H9 (cell line): ENCODE data around the gene TNFAIP8L1. TPM values are rescaled to one million over a fixed set of nuclear protein-coding genes. Genes with fewer than 3 reads are reported as not detected.

ENCODE experiments used
- DNase-seq: peaks from one replicate; pipeline ENCODE4 v3.0.0-alpha.2; 2017
- H2AFZ ChIP-seq: one replicate; pipeline ENCODE4 v1.6.1; 2013; ENCODE audit warnings: mild to moderate bottlenecking, low read length, control low read depth, moderate library complexity
- H2AK5ac ChIP-seq: 2 replicates; pipeline ENCODE4 v1.6.1; 2013; ENCODE audit warnings: low read length, control low read depth, mixed read lengths; ENCODE audit not compliant: insufficient read length
- H2BK120ac ChIP-seq: one replicate; pipeline ENCODE4 v1.6.1; 2013; ENCODE audit warnings: low read depth, mild to moderate bottlenecking, low read length, control low read depth, inconsistent platforms; ENCODE audit not compliant: poor library complexity, severe bottlenecking
- H2BK12ac ChIP-seq: 2 replicates; pipeline ENCODE4 v1.6.1; 2013; ENCODE audit warnings: low read length, control low read depth, mixed read lengths, low read depth; ENCODE audit not compliant: insufficient read length
- H2BK15ac ChIP-seq: 2 replicates; pipeline ENCODE4 v1.6.1; 2013; ENCODE audit warnings: low read depth, low read length, control low read depth
- H2BK20ac ChIP-seq: one replicate; pipeline ENCODE4 v1.6.1; 2013; ENCODE audit warnings: low read depth, mild to moderate bottlenecking, low read length, control low read depth, inconsistent platforms; ENCODE audit not compliant: poor library complexity, severe bottlenecking
- H2BK5ac ChIP-seq: 2 replicates; pipeline ENCODE4 v1.6.1; 2013; ENCODE audit warnings: low read length, control low read depth, mixed read lengths; ENCODE audit not compliant: insufficient read length
- H3K14ac ChIP-seq: 2 replicates; pipeline ENCODE4 v1.6.1; 2013; ENCODE audit warnings: low read length, control low read depth; ENCODE audit not compliant: insufficient read depth
- H3K18ac ChIP-seq: 2 replicates; pipeline ENCODE4 v1.6.1; 2013; ENCODE audit warnings: low read depth, mild to moderate bottlenecking, mixed read lengths, low read length, control low read depth; ENCODE audit not compliant: insufficient read length
- H3K23ac ChIP-seq: 2 replicates; pipeline ENCODE4 v1.6.1; 2013; ENCODE audit warnings: low read length, control low read depth, mixed read lengths, low read depth; ENCODE audit not compliant: insufficient read length
- H3K23me2 ChIP-seq: 2 replicates; pipeline ENCODE4 v1.6.1; 2013; ENCODE audit warnings: low read depth, mild to moderate bottlenecking, mixed read lengths, low read length, control low read depth; ENCODE audit not compliant: insufficient read length, poor library complexity, severe bottlenecking
- H3K27ac ChIP-seq: 2 replicates; pipeline ENCODE4 v1.5.1; 2013; ENCODE audit warnings: low read length, control low read depth, mixed read lengths, low read depth; ENCODE audit not compliant: insufficient read length
- H3K27me3 ChIP-seq: 2 replicates; pipeline ENCODE4 v1.6.1; 2013; ENCODE audit warnings: low read length, control low read depth, inconsistent platforms; ENCODE audit not compliant: insufficient read depth
- H3K4ac ChIP-seq: 2 replicates; pipeline ENCODE4 v1.6.1; 2013; ENCODE audit warnings: low read depth, mild to moderate bottlenecking, control low read depth, inconsistent platforms, low read length, moderate library complexity
- H3K4me1 ChIP-seq: 2 replicates; pipeline ENCODE4 v1.6.1; 2013; ENCODE audit warnings: low read length, control low read depth, inconsistent platforms; ENCODE audit not compliant: insufficient read depth
- H3K4me2 ChIP-seq: 2 replicates; pipeline ENCODE4 v1.6.1; 2013; ENCODE audit warnings: low read length, control low read depth, mixed read lengths; ENCODE audit not compliant: insufficient read length, insufficient read depth
- H3K56ac ChIP-seq: 2 replicates; pipeline ENCODE4 v1.6.1; 2013; ENCODE audit warnings: low read depth, mild to moderate bottlenecking, mixed read lengths, low read length, control low read depth; ENCODE audit not compliant: insufficient read length
- H3K79me1 ChIP-seq: 2 replicates; pipeline ENCODE4 v1.6.1; 2013; ENCODE audit warnings: low read depth, mild to moderate bottlenecking, moderate library complexity, low read length, control low read depth, inconsistent platforms; ENCODE audit not compliant: insufficient read depth, poor library complexity, severe bottlenecking
- H3K79me2 ChIP-seq: 2 replicates; pipeline ENCODE4 v1.6.1; 2013; ENCODE audit warnings: low read length, control low read depth, inconsistent platforms; ENCODE audit not compliant: insufficient read depth
- H3K9ac ChIP-seq: 2 replicates; pipeline ENCODE4 v1.6.1; 2013; ENCODE audit warnings: low read length, control low read depth, mixed read lengths; ENCODE audit not compliant: insufficient read length; ENCODE audit errors: extremely low read depth
- H3K9me3 ChIP-seq: one replicate; pipeline ENCODE4 v1.6.1; 2013; ENCODE audit warnings: low read depth, low read length, inconsistent platforms; ENCODE audit not compliant: control insufficient read depth
- H3T11ph ChIP-seq: one replicate; pipeline ENCODE4 v1.6.1; 2013; ENCODE audit warnings: mild to moderate bottlenecking, low read length, control low read depth, inconsistent platforms
- H4K20me1 ChIP-seq: one replicate; pipeline ENCODE4 v1.6.1; 2013; ENCODE audit not compliant: control insufficient read depth, insufficient read length, insufficient read depth
- H4K5ac ChIP-seq: 2 replicates; pipeline ENCODE4 v1.6.1; 2013; ENCODE audit warnings: low read depth, mild to moderate bottlenecking, mixed read lengths, low read length, control low read depth; ENCODE audit not compliant: insufficient read length
- H4K8ac ChIP-seq: replicated peaks from 2 replicates; pipeline ENCODE4 v1.6.1; 2013; ENCODE audit warnings: low read length, control low read depth, mixed read lengths, low read depth; ENCODE audit not compliant: insufficient read length
- H4K91ac ChIP-seq: 2 replicates; pipeline ENCODE4 v1.6.1; 2013; ENCODE audit warnings: low read depth, mild to moderate bottlenecking, moderate library complexity, mixed read lengths, low read length, control low read depth; ENCODE audit not compliant: insufficient read length
- H3K27ac Mint-ChIP-seq, 3 experiments: 2 replicates in 2 of 3; 3 replicates in 1 of 3; pipeline ENCODE4 v1.8.0; 2020 to 2021; ENCODE audit warnings: mixed read lengths in 3 of 3, mild to moderate bottlenecking in 1 of 3, moderate library complexity in 1 of 3
- H3K27me3 Mint-ChIP-seq: 2 replicates; pipeline ENCODE4 v1.8.0; 2021; ENCODE audit warnings: low read depth, mild to moderate bottlenecking, moderate library complexity, mixed read lengths
- H3K36me3 Mint-ChIP-seq, 3 experiments: 2 replicates in 2 of 3; 3 replicates in 1 of 3; pipeline ENCODE4 v1.8.0; 2020 to 2021; ENCODE audit warnings: low read depth in 3 of 3, mixed read lengths in 3 of 3; ENCODE audit not compliant: insufficient read depth in 1 of 3
- H3K4me1 Mint-ChIP-seq, 2 experiments: 2 replicates each; pipeline ENCODE4 v1.8.0; 2020; ENCODE audit warnings: mixed read lengths in 2 of 2
- H3K4me3 Mint-ChIP-seq, 2 experiments: 2 replicates in 1 of 2; 3 replicates in 1 of 2; pipeline ENCODE4 v1.8.0; 2020 to 2021; ENCODE audit warnings: mild to moderate bottlenecking in 2 of 2, mixed read lengths in 2 of 2, moderate library complexity in 1 of 2
- H3K9me3 Mint-ChIP-seq, 2 experiments: 2 replicates in 1 of 2; 3 replicates in 1 of 2; pipeline ENCODE4 v1.8.0; 2020; ENCODE audit warnings: mild to moderate bottlenecking in 2 of 2, mixed read lengths in 2 of 2, moderate library complexity in 1 of 2
- CTCF ChIP-seq: fragments of 200-600 bp; sonication (generic); conservative IDR thresholded peaks from 3 replicates; pipeline ENCODE4 v1.8.0; 2021; ENCODE audit warnings: antibody characterized with exemption, mild to moderate bottlenecking
- WGBS: extraction: QIAGEN DNeasy Blood & Tissue Kit; methylation state at CpG from one replicate; pipeline ENCODE4 v1.1.7; 2013; ENCODE audit warnings: missing lambda C conversion rate, low lambda C conversion rate, mixed read lengths; ENCODE audit not compliant: insufficient read length; ENCODE audit errors: extremely low coverage; 5-methylcytosine and 5-hydroxymethylcytosine counted together
- total RNA-seq: library from RNA; stranded (reverse); gene quantifications from 2 replicates; pipeline ENCODE4 v1.2.1, GENCODE V29; 2021

The TNFAIP8L1 gene
- total RNA-seq, 1 experiment from 2014 or later = 4.2 TPM

DNA sequence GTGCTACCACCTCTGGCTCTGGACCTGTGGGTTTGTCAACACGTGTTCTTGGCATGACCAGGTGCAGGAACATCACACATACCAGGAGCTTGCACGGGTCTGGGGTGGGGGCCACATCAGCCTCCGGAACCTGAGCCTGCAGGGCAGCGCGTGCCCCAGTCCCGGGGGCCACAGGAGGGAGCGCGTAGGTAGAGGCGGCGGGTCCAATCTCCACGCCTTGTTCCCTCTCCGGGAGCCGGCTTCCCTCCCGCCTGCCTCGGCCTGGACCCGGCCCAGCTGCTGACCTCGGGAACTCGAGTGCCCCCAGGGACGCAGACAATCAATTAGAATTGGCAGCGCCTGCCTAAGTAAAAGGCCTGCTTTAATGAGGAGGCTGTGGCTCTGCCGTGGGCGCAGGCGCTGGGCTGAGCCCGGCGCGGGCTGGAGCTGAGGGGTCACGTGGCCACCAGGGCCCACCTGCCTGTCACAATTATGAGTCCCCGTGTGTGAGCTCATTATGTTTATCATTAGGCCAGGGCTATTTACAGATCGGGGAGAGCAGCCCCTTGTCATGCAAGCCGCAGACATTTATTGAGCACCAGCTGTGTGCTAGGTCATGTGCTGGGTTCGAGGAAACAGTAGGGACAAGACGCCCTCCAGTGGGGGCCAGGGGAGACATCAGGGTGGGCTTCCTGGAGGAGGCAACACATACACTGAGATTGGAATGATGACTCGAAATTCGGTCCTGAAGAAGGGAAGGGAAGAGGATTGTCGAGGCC, 32.2 kb upstream of the TNFAIP8L1 start:
- H3K27ac Mint-ChIP-seq = no peak overlapping the region
- Histone ChIP-seq H2BK120ac (peak overlapping the region; percentile 48), H2BK15ac (no peak overlapping the region)

More for the DNA sequence above, 32.2 kb upstream of the TNFAIP8L1 start:
- Histone ChIP-seq H2AFZ (no peak overlapping the region), H3K14ac (no peak overlapping the region; the same call in 1 of the 2 replicates), H3K23me2 (peaks cover 6% of the 10 kb centered on the region), H4K20me1 (no peaks in the 10 kb centered on the region), H3K27me3 (no peaks in the 10 kb centered on the region), H3K79me2 (no peaks in the 10 kb centered on the region), H3K27ac (no peak overlapping the region), H4K8ac (no peak overlapping the region), H2BK5ac (no peak overlapping the region), H4K91ac (no peak overlapping the region), H3K23ac (no peak overlapping the region), H2AK5ac (no peak overlapping the region), H3K9me3 (no peaks in the 10 kb centered on the region), H3T11ph (no peak overlapping the region), H2BK20ac (no peak overlapping the region), H3K18ac (no peak overlapping the region), H2BK12ac (no peak overlapping the region), H3K79me1 (no peaks in the 10 kb centered on the region), H4K5ac (no peak overlapping the region), H3K4ac (no peak overlapping the region), H3K56ac (no peak overlapping the region), H3K4me1 (no peaks in the 10 kb centered on the region), H3K9ac (no peak overlapping the region), H3K4me2 (peak overlapping the region; percentile 40)
- Mint-ChIP-seq H3K36me3 (no peaks in the 10 kb centered on the region), H3K4me1 (peaks cover 12 to 20% of the 10 kb centered on the region in 2 experiments), H3K9me3 (no peaks in the 10 kb centered on the region; a peak in 1 of 5 replicates), H3K27me3 (peaks cover 29% of the 10 kb centered on the region), H3K4me3 (no peak overlapping the region)
- peak; percentile 74 for DNase-seq
- TF ChIP-seq CTCF = peak; percentile 48
- no CpG with 5 or more reads among the region's 35 CpGs for WGBS
